NT2/D1 (cell line): ENCODE results near the gene LAMA1.

Experiments used
- DNase-seq: peaks from one replicate; pipeline ENCODE4 v3.0.0-alpha.2; 2011; ENCODE audit warnings: low read depth, low spot score
- H3K27me3 ChIP-seq: 2 replicates; pipeline ENCODE4 v1.6.0; 2011; ENCODE audit warnings: mild to moderate bottlenecking; ENCODE audit not compliant: insufficient read length, insufficient read depth
- H3K36me3 ChIP-seq: 2 replicates; pipeline ENCODE4 v1.6.1; 2011; ENCODE audit warnings: mild to moderate bottlenecking, low read length, mixed read lengths; ENCODE audit not compliant: insufficient read depth, insufficient read length
- H3K4me1 ChIP-seq: 2 replicates; pipeline ENCODE4 v1.5.1; 2011; ENCODE audit not compliant: insufficient read depth, insufficient read length
- H3K4me3 ChIP-seq: 2 replicates; pipeline ENCODE4 v1.5.1; 2011; ENCODE audit warnings: low read depth; ENCODE audit not compliant: insufficient read length
- H3K9ac ChIP-seq: 2 replicates; pipeline ENCODE4 v1.6.0; 2011; ENCODE audit warnings: low read depth; ENCODE audit not compliant: insufficient read length
- H3K9me3 ChIP-seq: 2 replicates; pipeline ENCODE4 v1.5.1; 2011; ENCODE audit warnings: mild to moderate bottlenecking, low read length; ENCODE audit not compliant: insufficient read depth
- SUZ12 ChIP-seq: IDR thresholded peaks from 2 replicates; pipeline ENCODE4 v1.6.1; 2011; ENCODE audit not compliant: insufficient read length, insufficient read depth; ENCODE audit errors: extremely low read depth
- YY1 ChIP-seq: IDR thresholded peaks from 2 replicates; pipeline ENCODE4 v1.6.1; 2011; ENCODE audit not compliant: insufficient read length, insufficient read depth
- ZNF274 ChIP-seq: IDR thresholded peaks from 2 replicates; pipeline ENCODE4 v1.6.1; 2011; ENCODE audit warnings: mild to moderate bottlenecking, low read depth, low read length

The LAMA1 gene

DNA sequence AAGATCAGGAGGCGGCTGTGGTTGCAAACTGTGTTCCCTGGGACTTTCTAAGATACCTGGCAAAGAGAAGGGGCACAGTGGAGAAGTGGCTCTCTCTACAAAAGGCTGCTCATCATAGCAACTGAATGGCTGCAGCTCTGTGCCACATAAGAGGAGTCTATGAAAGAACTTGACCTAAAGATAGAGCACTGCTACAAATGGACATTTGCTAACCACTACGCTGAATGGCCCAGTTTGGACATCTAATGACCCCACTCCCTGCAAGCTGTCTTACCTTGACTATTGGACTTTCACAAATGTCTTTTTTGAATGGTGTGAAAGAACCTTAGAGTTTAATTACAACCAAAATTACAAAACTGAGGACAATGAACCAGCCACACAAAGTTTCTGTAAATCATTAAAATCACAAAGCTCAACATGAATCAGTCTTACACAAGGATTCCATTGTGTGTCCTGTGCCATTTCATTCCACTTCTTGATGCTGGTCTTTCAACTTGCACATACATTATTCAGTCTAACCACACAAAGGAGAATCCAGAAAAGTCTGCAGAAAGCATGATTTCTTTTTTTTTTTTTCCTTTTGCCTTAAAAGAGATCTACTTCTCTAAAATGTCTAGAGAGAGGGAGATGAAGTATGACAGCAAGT is 154.0 kb downstream of the LAMA1 start:
- peaks cover 55% of the 10 kb centered on the region for H3K36me3 ChIP-seq
- TF ChIP-seq ZNF274: no peak
- no peak for TF ChIP-seq YY1
- TF ChIP-seq SUZ12: no peak
- no peak for DNase-seq
- H3K9me3 ChIP-seq: peaks cover 10% of the 10 kb centered on the region; the same call in 1 of the 2 replicates
- no peaks in the 10 kb centered on the region for H3K27me3 ChIP-seq
- no peaks in the 10 kb centered on the region for H3K4me1 ChIP-seq
- H3K4me3 ChIP-seq: no peak overlapping the region
- H3K9ac ChIP-seq: no peak overlapping the region

- no peak for DNase-seq
- TF ChIP-seq YY1: no peak
- TF ChIP-seq SUZ12: no peak
- no peak for TF ChIP-seq ZNF274
- H3K4me3 ChIP-seq: no peak overlapping the region
- no peak overlapping the region for H3K9ac ChIP-seq
- no peaks in the 10 kb centered on the region for H3K27me3 ChIP-seq
- peaks cover 56% of the 10 kb centered on the region for H3K36me3 ChIP-seq
- peaks cover 10% of the 10 kb centered on the region; the same call in 1 of the 2 replicates for H3K9me3 ChIP-seq
- H3K4me1 ChIP-seq: no peaks in the 10 kb centered on the region
Observed at GRCh38 chr18:6962571-6963451, 154.8 kb downstream of the LAMA1 start.

GRCh38 chr18:6961331-6961730 is 156.3 kb downstream of the LAMA1 start:
- TF ChIP-seq ZNF274 (no peak), SUZ12 (no peak), YY1 (no peak)
- no peak for DNase-seq
- Histone ChIP-seq H3K27me3 (no peaks in the 10 kb centered on the region), H3K36me3 (peaks cover 68% of the 10 kb centered on the region), H3K9ac (no peak overlapping the region), H3K9me3 (peaks cover 10% of the 10 kb centered on the region; the same call in 1 of the 2 replicates), H3K4me3 (no peak overlapping the region), H3K4me1 (no peaks in the 10 kb centered on the region)

GRCh38 chr18:6960656-6961055 is 156.9 kb downstream of the LAMA1 start:
- Histone ChIP-seq H3K9ac (no peak overlapping the region), H3K27me3 (no peaks in the 10 kb centered on the region), H3K36me3 (peaks cover 74% of the 10 kb centered on the region), H3K4me3 (no peak overlapping the region), H3K9me3 (peaks cover 10% of the 10 kb centered on the region; the same call in 1 of the 2 replicates), H3K4me1 (no peaks in the 10 kb centered on the region)
- DNase-seq: no peak
- TF ChIP-seq SUZ12: no peak
- TF ChIP-seq ZNF274: no peak
- no peak for TF ChIP-seq YY1

GRCh38 chr18:6960124-6960523 is 157.5 kb downstream of the LAMA1 start:
- peaks cover 74% of the 10 kb centered on the region for H3K36me3 ChIP-seq
- no peak overlapping the region for H3K4me3 ChIP-seq
- H3K9ac ChIP-seq: no peak overlapping the region
- H3K4me1 ChIP-seq: no peaks in the 10 kb centered on the region
- H3K27me3 ChIP-seq: no peaks in the 10 kb centered on the region
- no peak for DNase-seq
- TF ChIP-seq ZNF274 (no peak), SUZ12 (no peak), YY1 (no peak)
- H3K9me3 ChIP-seq: peaks cover 10% of the 10 kb centered on the region; the same call in 1 of the 2 replicates

GRCh38 chr18:6959110-6959509 is 158.5 kb downstream of the LAMA1 start:
- no peak for TF ChIP-seq YY1
- TF ChIP-seq ZNF274: no peak
- no peak for TF ChIP-seq SUZ12
- no peaks in the 10 kb centered on the region for H3K27me3 ChIP-seq

DNA sequence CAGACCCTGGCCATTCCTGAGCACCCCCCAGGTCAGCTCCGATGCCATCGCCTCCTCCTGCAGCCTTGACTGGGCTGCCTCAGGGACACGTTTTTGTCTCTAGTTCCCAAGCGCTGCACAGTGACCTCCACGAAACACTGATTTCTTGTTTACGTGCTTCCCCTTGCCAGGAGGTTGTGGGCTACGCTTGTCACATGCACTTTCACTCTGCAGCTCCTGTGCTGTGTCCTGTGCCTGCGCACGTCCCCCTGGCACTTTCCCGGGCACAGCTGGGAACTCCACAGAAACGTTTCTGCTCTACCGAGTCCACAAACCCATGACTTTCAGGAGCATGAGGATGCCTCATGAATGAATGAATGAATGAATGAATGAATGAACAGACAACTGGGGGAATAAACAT is 160.6 kb downstream of the LAMA1 start:
- Histone ChIP-seq H3K27me3 (no peaks in the 10 kb centered on the region), H3K9me3 (peaks cover 10% of the 10 kb centered on the region; the same call in 1 of the 2 replicates), H3K4me3 (no peak overlapping the region), H3K36me3 (peaks cover 80% of the 10 kb centered on the region), H3K4me1 (no peaks in the 10 kb centered on the region), H3K9ac (no peak overlapping the region)
- TF ChIP-seq ZNF274 (no peak), SUZ12 (no peak), YY1 (no peak)
- DNase-seq: no peak

More at GRCh38 chr18:6959110-6959509, 158.5 kb downstream of the LAMA1 start:
- Histone ChIP-seq H3K9me3 (peaks cover 10% of the 10 kb centered on the region; the same call in 1 of the 2 replicates), H3K9ac (no peak overlapping the region), H3K4me3 (no peak overlapping the region), H3K36me3 (peaks cover 77% of the 10 kb centered on the region), H3K4me1 (no peaks in the 10 kb centered on the region)
- no peak for DNase-seq
